ENCODE measurements around the gene ELK4. TPM values are rescaled to one million over a fixed set of nuclear protein-coding genes. Genes with fewer than 3 reads are reported as not detected.
A peak's percentile ranks its signal among the peaks of the same experiment; 100 is the strongest.

The ELK4 gene
- total and polyA plus RNA-seq, 2 of the 13 experiments (the other 11 are each of a cell fraction or from before 2014, with no cell fraction given), result 8.3 to 13.1 TPM

- BruUV-seq (replicated peaks), result no TSS peak
- Histone ChIP-seq H3K4me1 (ENCODE audit: insufficient read depth, low read length) (peaks cover 47% of the 10 kb centered on the region), H3K79me2 (ENCODE audit: insufficient read depth, low read length) (peaks cover 43% of the 10 kb centered on the region), H3K27ac (ENCODE audit: extremely low read length, insufficient read depth, low read length) (peak overlapping the region; percentile 96), H3K36me3 (replicated peaks in 1 of 2; ENCODE audit: control insufficient read depth in 1 of 2, insufficient read depth in 2 of 2, low read length in 2 of 2) (peaks cover 0 to 4% of the 10 kb centered on the region in 2 experiments; a peak in 1 of 5 replicates), H3K27me3 (ENCODE audit: control insufficient read depth in 1 of 2, insufficient read depth in 2 of 2, low read length in 2 of 2) (no peaks in the 10 kb centered on the region; a peak in 1 of 5 replicates), H2AFZ (ENCODE audit: low read length) (no peak overlapping the region), H4K20me1 (ENCODE audit: insufficient read depth, low read length) (0 out of 2 replicates have a peak, but pooled peaks cover 2% of the 10 kb centered on the region), H3K9me3 (ENCODE audit: low read length) (no peaks in the 10 kb centered on the region), H3K4me2 (ENCODE audit: low read depth, low read length) (peak overlapping the region; percentile 90), H3K4me3 (replicated peaks in 1 of 3; ENCODE audit: insufficient read depth in 1 of 3, low read depth in 2 of 3, low read length in 3 of 3) (peak overlapping the region; percentile 56 to 96 (median 95)), H3K9ac (ENCODE audit: insufficient read depth, low read depth, low read length) (peak overlapping the region; percentile 82)
- in situ Hi-C loops (cut with HindIII; ENCODE audit: extremely low pct_ligation_motif_present, low pct_unique_long_range_greater_than_20kb) (loop anchor here (5.0 kb wide), 1 partner anchor 39 kb away; no protein-coding TSS in a partner anchor), intact Hi-C loops (cut with micrococcal nuclease; ENCODE audit: unreplicated experiment) (no loop called here)
- ChIA-PET CTCF (ENCODE audit: low intra/inter-chr PET ratio, low total read pairs) (interaction anchor here (2.2 kb wide), 1 partner anchor 40 kb away, joined by 16 read pairs; no protein-coding TSS in a partner anchor), POLR2A (interaction anchor here (0.5 to 3.7 kb wide), 19 partner anchors 8 to 486 kb away, joined by 3 to 63 read pairs (median 4); partner anchors contain the start of gene NUCKS1)
- under 1% methylated on average over 51 of the region's 81 CpGs for WGBS (ENCODE audit: low lambda C conversion rate)
- peak; percentile 74 for FAIRE-seq
- peak; percentile 89 for DNase-seq (ENCODE audit: low spot score)
- peak; percentile 85 for ATAC-seq
- TF ChIP-seq ZNF460 (CRISPR knock-in tag; IDR thresholded peaks at IDR 0.05; ENCODE audit: borderline replicate concordance) (0 out of 2 replicates have a peak, but pooled peaks have one; percentile 4), RARA (CRISPR knock-in tag; IDR thresholded peaks at IDR 0.05) (0 out of 2 replicates have a peak, but pooled peaks have one; percentile 5), TIGD3 (CRISPR knock-in tag; IDR thresholded peaks at IDR 0.05; ENCODE audit: borderline replicate concordance) (no peak), ZNF549 (CRISPR knock-in tag; IDR thresholded peaks at IDR 0.05) (no peak), ESRRA (CRISPR knock-in tag; IDR thresholded peaks at IDR 0.05; ENCODE audit: low read depth) (no peak), CENPT (CRISPR knock-in tag; IDR thresholded peaks at IDR 0.05; ENCODE audit: low read depth) (no peak), ZNF773 (CRISPR knock-in tag; IDR thresholded peaks at IDR 0.05; ENCODE audit: borderline replicate concordance) (no peak), TBX2 (CRISPR knock-in tag; IDR thresholded peaks at IDR 0.05; ENCODE audit: borderline replicate concordance) (peak; percentile 73; the same call in 1 of the 2 replicates), ZNF510 (CRISPR knock-in tag; IDR thresholded peaks at IDR 0.05; ENCODE audit: low read depth) (no peak)
- TF ChIP-seq, protein P1, sequence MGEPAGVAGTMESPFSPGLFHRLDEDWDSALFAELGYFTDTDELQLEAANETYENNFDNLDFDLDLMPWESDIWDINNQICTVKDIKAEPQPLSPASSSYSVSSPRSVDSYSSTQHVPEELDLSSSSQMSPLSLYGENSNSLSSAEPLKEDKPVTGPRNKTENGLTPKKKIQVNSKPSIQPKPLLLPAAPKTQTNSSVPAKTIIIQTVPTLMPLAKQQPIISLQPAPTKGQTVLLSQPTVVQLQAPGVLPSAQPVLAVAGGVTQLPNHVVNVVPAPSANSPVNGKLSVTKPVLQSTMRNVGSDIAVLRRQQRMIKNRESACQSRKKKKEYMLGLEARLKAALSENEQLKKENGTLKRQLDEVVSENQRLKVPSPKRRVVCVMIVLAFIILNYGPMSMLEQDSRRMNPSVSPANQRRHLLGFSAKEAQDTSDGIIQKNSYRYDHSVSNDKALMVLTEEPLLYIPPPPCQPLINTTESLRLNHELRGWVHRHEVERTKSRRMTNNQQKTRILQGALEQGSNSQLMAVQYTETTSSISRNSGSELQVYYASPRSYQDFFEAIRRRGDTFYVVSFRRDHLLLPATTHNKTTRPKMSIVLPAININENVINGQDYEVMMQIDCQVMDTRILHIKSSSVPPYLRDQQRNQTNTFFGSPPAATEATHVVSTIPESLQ (CRISPR knock-in tag; conservative IDR thresholded peaks at IDR 0.05), result no peak
- TF ChIP-seq, protein P2, sequence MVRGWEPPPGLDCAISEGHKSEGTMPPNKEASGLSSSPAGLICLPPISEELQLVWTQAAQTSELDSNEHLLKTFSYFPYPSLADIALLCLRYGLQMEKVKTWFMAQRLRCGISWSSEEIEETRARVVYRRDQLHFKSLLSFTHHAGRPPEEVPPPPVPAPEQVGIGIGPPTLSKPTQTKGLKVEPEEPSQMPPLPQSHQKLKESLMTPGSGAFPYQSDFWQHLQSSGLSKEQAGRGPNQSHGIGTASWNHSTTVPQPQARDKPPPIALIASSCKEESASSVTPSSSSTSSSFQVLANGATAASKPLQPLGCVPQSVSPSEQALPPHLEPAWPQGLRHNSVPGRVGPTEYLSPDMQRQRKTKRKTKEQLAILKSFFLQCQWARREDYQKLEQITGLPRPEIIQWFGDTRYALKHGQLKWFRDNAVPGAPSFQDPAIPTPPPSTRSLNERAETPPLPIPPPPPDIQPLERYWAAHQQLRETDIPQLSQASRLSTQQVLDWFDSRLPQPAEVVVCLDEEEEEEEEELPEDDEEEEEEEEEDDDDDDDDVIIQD (CRISPR knock-in tag; IDR thresholded peaks at IDR 0.05; ENCODE audit: low read depth), result no peak
- TF ChIP-seq, protein P3, sequence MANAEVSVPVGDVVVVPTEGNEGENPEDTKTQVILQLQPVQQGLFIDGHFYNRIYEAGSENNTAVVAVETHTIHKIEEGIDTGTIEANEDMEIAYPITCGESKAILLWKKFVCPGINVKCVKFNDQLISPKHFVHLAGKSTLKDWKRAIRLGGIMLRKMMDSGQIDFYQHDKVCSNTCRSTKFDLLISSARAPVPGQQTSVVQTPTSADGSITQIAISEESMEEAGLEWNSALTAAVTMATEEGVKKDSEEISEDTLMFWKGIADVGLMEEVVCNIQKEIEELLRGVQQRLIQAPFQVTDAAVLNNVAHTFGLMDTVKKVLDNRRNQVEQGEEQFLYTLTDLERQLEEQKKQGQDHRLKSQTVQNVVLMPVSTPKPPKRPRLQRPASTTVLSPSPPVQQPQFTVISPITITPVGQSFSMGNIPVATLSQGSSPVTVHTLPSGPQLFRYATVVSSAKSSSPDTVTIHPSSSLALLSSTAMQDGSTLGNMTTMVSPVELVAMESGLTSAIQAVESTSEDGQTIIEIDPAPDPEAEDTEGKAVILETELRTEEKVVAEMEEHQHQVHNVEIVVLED (CRISPR knock-in tag; IDR thresholded peaks at IDR 0.05; ENCODE audit: borderline replicate concordance), result 0 out of 2 replicates have a peak, but pooled peaks have one; percentile 28
- TF ChIP-seq, protein P4, sequence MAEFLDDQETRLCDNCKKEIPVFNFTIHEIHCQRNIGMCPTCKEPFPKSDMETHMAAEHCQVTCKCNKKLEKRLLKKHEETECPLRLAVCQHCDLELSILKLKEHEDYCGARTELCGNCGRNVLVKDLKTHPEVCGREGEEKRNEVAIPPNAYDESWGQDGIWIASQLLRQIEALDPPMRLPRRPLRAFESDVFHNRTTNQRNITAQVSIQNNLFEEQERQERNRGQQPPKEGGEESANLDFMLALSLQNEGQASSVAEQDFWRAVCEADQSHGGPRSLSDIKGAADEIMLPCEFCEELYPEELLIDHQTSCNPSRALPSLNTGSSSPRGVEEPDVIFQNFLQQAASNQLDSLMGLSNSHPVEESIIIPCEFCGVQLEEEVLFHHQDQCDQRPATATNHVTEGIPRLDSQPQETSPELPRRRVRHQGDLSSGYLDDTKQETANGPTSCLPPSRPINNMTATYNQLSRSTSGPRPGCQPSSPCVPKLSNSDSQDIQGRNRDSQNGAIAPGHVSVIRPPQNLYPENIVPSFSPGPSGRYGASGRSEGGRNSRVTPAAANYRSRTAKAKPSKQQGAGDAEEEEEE (CRISPR knock-in tag; IDR thresholded peaks at IDR 0.05; ENCODE audit: borderline replicate concordance), result no peak
These were observed 622 bp downstream of the ELK4 start for GRCh38 chr1:205631010-205631767.
